NCI-H2107 treated with DMSO at 0.1 percent for 48 hours (cell line): ENCODE results near the gene GRM7.

Experiments
- DNase-seq: peaks from one replicate; lab custom pipeline; 2025; ENCODE audit not compliant: unreplicated experiment; lab: John Stamatoyannopoulos, UW

The GRM7 gene

DNA sequence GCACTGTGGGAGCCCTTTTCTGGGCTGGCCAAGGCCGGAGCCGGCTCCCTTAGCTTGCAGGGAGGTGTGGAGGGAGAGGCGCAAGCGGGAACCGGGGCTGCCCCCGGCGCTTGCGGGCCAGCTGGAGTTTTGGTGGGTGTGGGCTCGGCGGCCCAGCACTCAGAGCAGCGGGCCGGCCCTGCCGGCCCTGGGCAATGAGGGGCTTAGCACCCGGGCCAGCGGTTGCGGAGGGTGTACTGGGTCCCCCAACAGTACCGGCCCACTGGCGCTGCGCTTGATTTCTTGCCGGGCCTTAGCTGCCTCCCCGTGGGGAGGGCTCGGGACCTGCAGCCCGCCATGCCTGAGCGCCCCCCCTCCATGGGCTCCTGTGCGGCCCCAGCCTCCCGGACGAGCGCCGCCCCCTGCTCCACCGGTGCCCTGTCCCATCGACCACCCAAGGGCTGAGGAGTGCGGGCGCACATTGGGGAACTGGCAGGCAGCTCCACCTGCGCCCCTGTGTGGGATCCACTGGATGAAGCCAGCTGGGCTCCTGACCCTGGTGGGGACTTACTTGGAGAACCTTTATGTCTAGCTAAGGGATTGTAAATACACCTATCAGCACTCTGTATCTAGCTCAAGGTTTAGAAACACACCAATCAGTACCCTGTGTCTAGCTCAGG, 707.7 kb downstream of the GRM7 start:
- DNase-seq: no peak

DNA sequence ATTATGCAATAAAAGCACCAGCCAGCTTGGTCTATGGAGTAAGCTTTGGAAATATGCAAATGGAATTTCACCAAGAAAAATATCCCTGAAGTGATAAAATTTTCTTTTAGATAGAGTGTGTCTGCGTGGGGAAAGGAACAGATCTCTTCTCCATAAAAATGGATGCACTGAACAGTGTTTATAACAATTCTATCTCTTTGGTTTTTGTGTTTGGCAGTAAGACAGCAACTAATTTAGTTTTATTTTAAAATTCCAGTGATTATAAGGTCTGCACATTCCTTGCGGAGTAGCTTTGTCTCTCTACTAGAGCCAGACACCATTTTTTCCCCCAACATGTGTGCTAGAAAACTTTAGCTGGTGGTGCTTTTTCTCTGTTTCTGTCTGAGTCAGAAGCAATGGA, 712.4 kb downstream of the GRM7 start:
- no peak for DNase-seq

DNA sequence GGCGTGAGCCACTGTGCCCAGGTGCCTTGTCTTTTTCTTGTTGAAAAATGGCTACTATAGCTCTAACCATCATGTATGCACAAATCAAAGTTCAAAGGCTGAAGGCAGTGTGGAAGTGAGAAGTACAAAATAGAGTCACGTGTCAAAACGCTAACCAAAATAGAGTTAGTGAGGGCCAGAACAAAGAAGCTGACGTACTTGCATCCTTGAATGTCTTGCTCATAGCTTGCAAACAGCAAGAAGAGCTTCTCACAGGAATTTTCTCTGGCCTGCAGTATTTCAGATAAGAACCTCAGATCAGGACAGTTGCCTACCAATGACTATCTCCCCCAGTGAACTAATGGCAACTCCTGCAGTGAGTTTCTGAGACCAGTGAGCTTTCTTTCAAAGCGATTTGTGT, 713.5 kb downstream of the GRM7 start:
- DNase-seq: no peak

DNA sequence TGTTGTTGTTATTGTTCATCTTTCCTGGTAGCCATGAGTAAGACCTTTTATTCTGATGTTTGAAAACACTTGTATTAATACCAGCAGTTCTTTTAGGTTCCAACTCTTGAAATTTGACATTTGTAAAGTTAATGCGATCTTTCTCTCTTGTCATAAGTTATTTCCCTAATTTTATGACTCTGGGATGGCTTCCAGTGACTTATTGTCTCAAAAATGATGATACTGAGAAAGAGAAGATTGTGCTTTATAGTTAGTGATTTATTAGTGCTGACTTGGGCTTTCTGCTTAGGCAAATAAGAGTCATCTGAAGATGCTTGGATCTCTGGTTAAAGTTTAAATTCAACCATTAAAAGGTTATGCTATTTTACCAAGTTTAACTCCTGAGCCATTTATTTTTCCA, 715.2 kb downstream of the GRM7 start:
- no peak for DNase-seq

DNA sequence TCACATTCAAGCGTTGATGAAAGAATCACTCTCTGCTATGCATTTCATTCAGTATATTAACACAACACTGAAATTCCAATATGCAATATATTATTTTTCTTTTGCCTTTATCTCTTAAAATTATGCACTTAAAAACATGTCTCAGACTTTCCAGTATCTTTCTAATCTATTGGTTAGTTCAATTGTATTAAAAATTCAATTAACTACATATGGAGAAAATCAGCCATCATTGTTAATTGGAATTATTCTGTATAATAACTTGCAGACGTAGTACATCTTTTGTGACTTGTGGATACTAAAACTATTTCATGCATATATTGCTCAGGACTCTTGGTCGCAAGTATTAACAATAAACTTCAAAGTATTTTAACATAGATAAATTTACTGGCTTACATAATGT, 715.6 kb downstream of the GRM7 start:
- no peak for DNase-seq

DNA sequence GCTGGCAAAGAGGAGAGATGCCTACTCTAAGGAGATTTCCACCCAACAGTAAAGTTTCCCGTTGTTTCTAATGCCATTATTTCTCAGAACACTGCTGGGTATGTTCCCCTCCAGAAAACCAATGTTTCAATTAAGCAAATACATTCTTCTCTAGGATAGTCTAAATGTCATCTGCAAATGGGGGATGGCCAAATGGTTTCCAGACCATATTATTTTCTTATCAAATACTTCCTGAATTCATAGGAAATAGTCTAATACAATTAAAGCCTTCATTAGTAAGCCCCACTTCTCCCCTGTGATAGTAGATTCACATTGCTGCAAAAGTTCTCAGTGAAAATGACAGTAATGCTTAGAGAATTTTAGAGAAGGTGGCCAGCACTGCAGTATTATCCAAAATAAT, 716.6 kb downstream of the GRM7 start:
- no peak for DNase-seq

DNA sequence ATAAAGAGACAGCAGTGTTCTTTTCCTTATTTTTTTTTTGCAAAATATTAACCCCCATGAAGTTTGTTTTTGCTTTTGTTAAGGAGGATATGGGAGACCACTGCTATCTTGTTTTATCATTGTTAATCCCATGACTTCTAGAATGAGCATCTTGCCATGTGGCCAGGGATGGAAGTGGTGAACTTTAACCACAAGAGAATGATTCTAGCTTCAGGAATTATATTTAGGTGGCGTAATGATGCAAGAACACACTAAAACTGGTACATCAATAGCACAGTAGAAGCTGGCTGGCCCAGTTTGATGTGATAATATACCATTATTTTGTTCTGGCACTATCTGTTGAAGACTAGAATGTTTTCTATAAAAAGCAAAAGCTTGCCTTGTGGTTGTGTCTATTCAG, 720.9 kb downstream of the GRM7 start:
- DNase-seq: no peak

DNA sequence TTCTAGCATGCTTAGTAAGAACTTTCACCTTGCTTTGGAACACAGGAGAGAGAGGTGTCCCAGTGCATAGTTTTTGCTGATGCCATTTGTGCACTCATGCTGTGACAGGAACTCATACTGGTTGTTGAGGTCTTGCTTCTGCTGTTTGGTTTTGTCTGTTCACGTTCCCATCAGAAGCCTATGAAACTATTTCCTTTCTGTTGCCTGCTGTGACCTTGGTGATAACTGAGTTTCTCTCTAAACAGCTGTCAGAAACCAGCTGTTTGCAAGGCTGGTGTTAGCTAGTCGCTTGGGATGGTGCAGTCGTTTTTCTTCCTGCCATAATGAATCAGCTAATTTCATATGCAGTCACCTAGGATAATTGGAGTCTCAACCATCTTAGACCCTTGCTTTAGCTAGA, 724.1 kb downstream of the GRM7 start:
- no peak for DNase-seq

DNA sequence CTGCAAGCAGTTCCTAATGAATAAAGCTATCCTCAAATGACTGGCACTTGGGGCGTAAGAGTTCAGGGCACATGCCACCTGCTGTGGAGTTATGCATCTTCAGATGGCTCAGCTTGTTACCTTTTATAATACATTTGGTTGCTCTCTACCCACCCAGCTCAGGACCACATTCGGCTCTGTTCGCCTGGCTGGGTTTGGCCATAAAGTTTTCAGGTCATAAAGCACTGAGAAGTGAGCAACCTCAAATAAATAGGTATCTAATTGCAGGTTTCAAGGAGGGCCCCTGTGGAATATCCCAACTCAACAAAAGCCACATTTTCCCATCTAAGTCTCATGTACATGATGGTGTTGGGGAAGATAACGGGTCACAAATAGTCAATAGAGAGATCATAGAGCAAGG, 727.3 kb downstream of the GRM7 start:
- DNase-seq: no peak

DNA sequence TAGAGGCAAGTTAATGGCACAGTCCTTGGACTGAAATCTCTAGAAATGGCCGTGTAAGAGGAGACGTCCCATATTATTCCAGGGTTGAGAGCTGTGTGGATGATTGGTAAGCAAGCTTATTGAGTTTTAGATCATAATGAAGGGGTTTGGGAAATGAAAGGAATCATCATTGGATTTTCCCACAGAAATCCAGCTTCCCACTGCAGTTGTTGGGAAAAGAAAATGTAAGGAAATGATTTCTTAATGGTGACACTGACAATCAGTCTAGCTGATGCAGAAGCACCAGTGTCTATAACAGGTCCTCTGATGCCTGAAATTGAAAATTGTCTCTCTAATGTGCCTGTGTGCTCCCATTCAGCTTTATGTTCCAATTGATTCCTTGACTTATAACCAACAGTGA, 728.6 kb downstream of the GRM7 start:
- no peak for DNase-seq

DNA sequence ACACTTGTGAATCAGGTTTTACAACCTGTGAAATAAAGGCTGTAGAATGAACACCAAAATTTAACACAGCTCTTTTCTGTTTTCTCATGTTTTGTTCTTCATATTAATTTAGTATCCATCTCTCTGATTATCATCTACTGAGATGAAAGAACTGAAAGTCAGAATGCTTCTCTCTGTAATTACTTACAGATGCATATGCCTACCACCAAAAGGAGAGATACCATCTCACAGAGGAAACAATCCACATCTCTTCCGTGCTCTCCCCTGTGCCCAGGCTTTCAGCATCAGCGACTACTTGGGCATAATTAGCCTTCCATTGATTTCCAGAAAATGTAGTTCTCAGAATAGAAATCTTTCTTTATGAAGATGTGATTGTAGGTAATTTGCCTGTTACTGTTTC, 741.4 kb downstream of the GRM7 start:
- no peak for DNase-seq

DNA sequence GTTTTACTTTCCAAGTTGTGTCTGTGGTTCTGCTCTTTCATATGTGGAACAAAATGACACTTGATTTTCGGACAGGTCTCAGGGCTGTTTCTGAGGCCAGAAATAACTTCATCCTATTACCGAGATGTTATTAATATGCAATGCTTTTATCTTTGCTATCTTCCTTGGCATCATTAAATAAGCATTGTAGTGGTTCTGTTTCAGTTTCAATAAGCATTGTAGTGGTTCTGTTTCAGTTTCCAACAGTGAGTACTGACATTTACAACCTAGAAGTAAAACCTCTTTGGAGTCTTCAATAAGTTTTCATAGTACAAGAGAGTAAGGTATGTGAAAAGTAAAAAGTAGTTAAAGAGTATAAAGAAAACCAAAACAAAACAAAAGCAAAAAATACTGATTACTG, 746.2 kb downstream of the GRM7 start:
- no peak for DNase-seq

DNA sequence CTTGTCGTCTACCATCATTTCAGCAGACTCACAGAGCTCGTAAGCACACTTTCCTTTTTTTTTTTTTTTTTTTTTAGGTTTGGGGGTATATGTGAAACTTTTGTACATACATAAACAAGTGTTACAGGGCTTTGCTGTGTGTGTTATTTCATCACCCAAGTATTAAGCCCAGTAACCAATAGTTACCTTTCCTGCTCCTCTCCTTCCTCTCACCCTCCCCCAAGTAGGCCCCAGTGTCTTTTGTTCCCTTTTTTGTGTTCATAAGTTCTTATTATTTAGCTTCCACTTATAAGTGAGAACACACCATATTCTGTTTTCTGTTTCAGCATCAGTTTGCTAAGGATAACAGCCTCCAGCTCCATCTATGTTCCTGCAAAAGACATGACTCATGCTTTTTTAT, 746.8 kb downstream of the GRM7 start:
- no peak for DNase-seq

DNA sequence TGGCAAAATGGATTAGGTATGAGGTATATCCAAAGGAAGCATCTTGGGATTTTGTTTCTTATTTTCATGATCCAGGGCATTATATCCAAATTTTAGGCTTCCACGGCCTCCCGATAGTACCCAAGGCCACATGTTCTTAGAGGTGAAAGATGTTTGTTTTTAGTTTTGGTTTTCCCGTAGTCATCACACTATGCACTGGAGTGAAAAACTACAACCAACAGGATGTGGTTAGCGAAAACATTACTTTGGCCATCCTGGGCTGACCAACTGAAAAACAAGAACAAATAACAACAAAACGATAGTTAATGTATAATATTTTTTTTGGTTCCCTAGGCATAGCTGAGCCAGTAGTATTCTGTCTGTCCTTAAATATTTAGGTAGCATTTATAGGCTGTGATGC, 749.7 kb downstream of the GRM7 start:
- no peak for DNase-seq

DNA sequence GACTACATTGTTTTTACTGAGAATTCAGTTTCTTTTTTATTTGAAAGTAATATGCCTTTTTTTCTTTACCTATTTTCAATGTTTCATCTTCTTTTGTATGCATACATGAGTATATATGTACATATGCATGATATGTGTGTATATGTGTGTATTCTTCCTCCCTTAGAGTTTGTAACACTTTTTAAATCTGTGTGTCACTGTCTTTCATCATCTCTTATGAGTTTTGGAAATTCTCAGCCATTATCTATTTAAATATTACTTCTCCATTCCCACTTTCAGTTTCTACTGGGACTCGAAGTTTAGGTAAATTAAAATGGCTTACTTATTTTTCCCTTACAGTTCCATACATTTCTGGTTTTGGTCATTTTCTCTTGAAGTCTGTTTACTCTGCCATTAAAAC, 754.1 kb downstream of the GRM7 start:
- DNase-seq: no peak

DNA sequence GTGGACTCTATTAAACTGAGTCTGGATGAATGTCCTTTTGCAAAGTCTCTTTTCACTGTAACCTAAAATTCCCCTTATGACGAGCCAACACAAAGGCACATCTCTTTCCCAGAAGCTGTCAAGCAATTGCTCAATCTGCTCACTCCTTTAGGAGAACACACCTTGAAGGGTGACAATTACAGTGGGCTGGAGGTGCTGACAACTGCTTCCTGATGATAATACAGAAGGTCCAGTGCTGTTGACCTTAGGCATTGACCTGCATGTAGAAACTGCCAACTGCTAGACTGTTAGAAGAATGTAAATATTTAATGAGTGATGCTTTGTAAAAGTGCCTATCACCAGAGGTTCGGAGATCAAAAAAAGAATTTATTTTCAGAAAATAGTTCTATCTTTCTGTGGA, 757.7 kb downstream of the GRM7 start:
- DNase-seq: no peak

DNA sequence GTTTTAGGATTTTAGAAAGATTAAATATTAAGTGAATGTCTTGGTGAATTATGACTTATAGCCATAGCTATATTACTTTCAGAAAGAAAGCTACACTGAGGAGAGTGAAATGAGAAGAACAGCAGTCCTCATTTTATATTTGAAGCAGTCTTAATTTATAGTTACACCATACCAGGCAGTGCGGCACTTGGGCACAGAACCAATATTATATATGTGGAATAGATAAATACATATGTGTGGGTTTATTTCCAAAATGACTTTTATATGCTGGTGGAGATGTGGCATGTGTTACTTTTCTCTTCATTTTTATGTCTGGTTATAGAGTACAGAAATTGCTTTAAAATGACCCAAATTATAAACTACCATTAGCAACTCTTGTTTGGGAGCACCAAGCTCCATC, 759.5 kb downstream of the GRM7 start:
- DNase-seq: no peak

DNA sequence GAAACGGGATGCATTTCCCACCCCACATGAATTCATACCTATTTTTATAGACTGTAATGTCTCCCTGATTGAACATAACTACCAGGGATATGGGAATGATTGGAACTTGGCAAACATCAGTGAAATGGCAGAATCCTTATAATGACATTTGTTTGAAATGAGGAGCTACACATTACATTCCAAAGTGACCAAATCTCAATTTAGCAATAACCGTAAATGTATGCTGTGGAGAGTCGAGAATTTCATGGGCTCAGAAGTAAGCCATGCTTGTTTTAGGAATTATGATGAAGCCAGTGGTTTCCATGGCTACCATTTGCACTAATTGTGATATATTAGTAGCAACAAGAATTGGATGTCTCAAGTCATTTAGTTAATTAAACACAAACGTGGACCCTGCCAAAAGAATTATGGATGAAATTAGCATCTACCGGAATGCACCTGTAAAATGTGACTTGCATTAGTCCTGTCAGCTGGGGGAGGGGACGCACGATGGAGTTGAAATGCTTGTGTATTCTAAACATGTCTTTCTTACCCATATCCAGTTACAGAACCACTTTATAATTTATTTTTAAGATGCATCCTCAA, 760.2 kb downstream of the GRM7 start:
- no peak for DNase-seq

DNA sequence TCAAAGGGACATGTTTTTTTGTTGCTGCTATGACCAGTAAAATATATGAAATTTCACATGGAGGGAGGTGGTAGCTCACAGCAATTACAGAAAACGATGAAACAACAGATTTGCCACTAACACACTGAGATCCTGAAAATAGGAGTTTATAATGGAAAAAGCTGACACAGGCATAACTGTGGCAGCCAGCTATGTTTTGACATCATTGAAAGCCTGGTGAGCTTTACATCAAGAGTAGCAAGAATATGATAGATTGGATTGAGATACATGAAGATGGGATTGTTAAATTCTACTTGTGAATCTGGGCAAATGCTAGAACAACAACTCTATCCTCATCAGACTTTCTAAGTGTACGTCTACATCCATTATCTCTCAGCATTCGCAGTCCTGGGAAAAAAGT, 760.7 kb downstream of the GRM7 start:
- DNase-seq: no peak

DNA sequence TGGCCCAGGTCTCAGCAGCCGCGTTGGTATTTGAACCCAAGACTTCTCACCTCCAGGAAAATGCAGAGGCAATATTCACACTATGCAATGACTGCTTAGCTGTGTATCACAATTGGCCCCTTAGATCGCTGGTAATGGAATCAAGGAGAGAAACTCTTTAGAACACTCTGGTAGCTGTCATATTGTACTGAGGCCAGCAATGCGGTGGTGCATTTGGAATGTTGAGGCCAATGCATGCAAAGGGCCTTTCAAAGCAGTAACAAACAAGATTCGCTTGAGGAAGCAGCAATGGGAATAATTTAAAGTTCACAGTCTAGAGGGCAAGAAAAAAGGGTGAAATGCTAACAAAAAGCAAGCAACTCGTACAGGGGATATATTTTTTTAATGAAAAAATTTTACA, 764.1 kb downstream of the GRM7 start:
- DNase-seq: no peak

DNA sequence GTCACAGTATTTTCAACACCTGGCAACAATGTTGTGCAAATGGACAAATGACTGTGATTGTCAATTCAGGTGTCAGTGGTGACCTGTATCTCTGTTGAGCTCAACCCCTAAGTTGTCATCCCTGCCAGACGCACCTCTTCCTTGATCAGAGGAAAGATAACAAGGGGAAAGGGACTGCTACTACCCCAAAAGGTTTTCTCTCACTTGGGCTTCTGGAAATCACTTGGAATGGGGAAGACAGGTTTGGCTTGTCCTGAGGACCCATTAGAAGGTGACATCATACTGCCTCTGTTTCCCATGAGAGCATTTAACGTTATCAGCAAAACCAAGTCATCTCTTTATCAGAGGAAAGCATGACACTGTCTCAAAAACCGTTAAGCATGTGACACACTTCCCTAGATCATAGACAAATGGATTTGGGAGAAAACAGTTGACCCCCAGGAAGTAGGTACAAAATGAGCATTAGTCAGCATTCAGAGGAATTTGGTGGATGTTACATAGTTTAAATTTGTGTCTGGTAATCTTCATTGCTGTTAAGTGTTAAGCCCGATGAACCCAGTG, 769.5 kb downstream of the GRM7 start:
- DNase-seq: no peak

DNA sequence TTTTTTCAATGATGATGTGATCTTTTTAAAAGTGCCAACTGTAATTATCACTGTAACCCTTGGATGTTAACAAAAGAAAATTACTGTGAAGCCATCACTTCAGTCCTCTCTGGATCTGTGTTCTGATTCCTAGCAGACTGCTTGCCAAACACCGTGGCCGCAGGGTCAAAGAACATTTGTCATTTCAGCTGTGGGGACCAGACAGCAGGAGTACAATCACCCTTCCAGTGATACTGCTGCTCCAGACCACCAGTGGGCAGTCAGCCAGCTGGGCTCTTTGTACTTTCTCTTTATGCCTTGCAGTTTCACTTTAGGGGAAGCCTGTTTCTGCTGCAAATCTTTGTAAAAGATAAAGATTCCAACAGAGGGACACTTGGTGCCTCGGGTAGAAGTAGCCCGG, 770.0 kb downstream of the GRM7 start:
- no peak for DNase-seq

DNA sequence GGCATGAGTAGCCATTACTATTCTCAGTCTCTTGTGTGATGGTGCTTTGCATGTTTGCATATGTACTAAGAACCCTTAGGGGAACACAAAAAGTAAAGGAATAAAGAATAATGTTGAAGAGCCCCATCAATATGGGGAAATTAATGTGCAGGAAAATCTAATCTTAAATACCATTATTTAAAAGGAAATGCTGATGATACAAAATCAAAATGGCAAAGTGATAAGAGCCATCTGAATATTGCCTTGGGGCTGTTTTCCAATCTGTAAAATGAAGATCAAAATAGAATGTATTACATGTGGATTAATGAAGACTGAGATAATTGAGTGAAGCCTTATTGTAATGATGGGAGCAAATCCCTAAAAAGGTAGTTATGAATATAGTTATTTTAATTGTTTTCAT, 771.4 kb downstream of the GRM7 start:
- DNase-seq: no peak
